Ramos (cell line): ENCODE data around the gene SHISA2.
"Not testable (repeated sequence)": the region's sequence is repeated elsewhere in the genome, so short reads cannot be mapped to it uniquely, and the experiment has no call there.

Experiments
- in situ Hi-C: fragments of 300-500 bp; cut with MboI; formaldehyde crosslinking; loops from one replicate; pipeline ENCODE4 v1.14.3; 2022; ENCODE audit warnings: low sequenced_read_pairs; ENCODE audit not compliant: unreplicated experiment

SHISA2 gene

DNA sequence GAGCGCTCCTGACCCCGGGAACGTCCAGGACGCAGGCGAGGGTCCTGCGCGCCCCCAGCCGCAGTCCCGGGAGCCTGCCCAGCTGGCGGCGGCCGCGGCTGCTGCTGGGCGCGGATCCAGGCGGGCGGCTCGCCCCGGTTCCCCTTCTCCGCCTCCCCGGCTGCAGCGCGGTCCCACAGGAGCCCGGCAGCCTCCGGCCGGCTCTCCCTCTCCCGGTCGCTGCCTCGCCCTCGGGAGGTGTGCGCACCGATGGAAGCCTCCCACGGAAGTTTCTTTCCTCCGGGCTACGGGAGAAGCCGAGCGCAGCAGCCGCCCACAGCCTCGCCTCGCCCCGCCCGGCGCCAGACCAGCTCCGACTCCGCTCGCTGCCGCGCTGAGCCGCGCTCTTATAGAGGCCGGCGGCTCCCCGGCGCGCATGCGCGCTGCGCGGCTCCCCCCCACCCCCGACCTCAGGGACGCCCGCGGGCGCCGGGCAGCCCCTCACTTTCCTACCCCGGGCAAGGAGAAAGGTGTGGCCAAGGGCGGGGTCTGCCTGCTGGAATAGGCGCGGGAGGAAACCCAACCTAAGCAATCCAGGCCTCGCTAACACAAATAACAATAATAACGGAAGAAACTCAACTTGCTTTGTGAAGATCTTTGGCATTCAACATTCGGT is at the start of gene SHISA2:
TSS of gene SHISA2 (minus strand) at position 360 of the 655 bp plus-strand sequence. CDS start 1,041 bp downstream, outside the sequence.
- in situ Hi-C loops, result loop anchor here (25.0 kb wide), 1 partner anchor 489 kb away; no protein-coding TSS in a partner anchor

DNA sequence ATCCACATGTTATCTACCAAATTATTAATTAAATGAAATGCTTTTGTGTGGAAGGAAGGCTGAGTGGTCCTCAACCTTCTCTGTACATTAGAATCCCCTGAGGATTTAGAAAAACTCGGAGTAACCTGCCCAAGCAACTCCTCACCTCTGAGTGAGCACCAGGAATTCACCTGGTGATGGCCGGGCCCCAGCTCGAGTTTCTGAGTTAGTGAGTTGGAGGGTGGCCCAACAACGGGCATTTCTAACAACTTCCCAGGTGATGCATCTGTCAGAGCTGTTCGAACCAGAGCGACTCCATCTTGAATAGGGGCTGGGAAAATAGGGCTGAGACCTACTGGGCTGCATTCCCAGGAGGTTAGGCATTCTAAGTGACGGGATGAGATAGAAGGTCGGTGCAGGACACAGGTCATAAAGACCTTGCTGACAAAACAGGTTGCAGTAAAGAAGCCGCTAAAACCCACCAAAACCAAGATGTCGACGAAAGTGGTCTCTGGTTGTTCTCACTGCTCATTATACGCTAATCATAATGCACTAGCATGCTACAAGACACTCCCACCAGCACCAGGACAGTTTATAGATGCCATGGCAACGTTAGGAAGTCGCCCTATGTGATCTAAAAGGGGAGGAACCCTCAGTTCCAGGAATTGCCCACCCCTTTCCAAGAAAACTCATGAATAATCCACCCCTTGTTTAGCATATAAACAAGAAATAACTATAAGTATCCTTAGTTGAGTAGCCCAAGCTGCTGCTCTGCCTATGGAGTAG is 44.2 kb upstream of the SHISA2 start:
- in situ Hi-C loops, result no loop called here

GRCh38 chr13:26095338-26095737 is 43.5 kb upstream of the SHISA2 start:
- in situ Hi-C loops, result no loop called here

DNA sequence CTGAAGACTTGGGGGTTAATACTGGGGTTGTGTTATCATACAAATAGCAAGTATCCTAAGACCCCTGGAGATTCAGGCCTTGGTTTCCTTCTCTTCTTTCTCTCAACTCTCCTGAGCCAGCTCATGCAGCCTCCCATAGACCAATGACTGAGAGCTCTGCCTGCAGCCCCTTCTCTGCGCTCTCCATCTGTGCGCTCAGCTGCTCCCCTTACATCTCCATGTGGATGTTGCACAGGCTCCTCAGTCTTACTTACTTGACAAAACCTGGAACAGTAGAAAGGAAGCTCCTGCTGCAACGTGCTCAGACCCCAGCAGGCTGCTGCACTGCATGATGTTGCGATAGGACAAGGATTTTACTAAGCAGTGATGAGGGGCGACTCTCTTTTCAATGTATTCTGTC is 25.0 kb upstream of the SHISA2 start:
- in situ Hi-C loops, result not testable (repeated sequence)

GRCh38 chr13:26075498-26075897 is 23.7 kb upstream of the SHISA2 start:
- in situ Hi-C loops, result no loop called here

- in situ Hi-C loops, result loop anchor here (25.0 kb wide), 1 partner anchor 512 kb away; no protein-coding TSS in a partner anchor
Measured at GRCh38 chr13:26074706-26075105, 22.9 kb upstream of the SHISA2 start.

- in situ Hi-C loops, result loop anchor here (25.0 kb wide), 1 partner anchor 510 kb away; no protein-coding TSS in a partner anchor
Measured at GRCh38 chr13:26072335-26072734, 20.5 kb upstream of the SHISA2 start.

DNA sequence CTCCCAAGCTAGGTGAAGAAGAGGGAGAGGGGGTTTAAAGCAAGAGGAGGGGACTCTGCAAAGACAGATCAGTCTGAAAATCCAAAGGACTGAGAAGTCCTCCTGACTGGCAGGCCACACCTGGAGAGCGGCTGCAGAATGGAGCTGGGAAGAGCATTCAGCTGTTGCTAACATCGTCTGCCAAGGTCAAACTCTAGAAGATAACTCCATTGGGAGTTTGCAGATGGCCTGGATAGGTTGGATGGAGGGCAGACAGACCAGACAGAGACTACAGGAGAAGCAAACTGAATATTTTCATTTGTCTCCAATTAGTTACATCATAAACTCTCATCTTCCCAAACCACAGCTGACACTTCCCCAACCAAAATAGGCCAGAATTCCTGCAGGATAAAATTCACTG is 19.9 kb upstream of the SHISA2 start:
- in situ Hi-C loops, result loop anchor here (25.0 kb wide), 1 partner anchor 509 kb away; no protein-coding TSS in a partner anchor

DNA sequence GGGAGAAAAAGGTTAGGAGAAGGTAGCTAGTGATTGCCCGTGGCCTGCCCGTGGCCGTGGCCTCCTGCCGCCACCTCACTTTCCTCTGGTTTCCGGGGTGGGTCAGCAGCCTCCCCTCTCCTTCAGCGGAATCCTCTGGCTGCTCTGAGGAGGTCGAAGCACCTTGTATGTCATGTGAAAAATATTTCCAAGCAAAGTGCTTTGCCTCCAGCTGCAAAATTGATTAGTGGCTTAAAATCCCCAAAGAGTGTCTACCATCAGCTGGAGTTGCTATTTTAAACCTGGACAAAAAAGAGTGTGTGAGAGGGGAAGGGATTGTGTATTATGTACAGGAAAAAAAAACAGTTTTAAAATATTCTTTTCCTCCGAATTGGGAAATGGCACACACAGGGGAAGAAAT is 17.8 kb upstream of the SHISA2 start:
- in situ Hi-C loops, result loop anchor here (25.0 kb wide), 1 partner anchor 507 kb away; no protein-coding TSS in a partner anchor

DNA sequence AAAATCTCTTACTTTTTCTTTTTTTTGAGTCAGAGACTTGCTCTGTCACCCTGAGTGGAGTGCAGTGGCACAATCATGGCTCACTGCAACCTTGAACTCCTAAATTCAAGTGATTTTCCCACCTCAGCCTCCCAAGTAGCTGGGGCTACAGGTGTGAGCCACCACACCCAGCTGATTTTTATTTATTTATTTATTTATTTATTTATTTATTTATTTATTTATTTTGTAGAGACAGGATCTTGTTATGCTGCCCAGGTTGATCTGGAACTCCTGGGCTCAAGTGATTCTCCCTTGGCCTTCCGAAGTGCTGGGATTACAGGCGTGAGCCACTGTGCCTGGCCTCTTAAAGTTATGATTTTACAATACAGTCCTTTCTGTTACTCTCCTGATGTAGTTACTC is 16.6 kb upstream of the SHISA2 start:
- in situ Hi-C loops, result loop anchor here (25.0 kb wide), 1 partner anchor 506 kb away; no protein-coding TSS in a partner anchor

GRCh38 chr13:26067601-26068000 is 15.8 kb upstream of the SHISA2 start:
- in situ Hi-C loops, result loop anchor here (25.0 kb wide), 1 partner anchor 505 kb away; no protein-coding TSS in a partner anchor

DNA sequence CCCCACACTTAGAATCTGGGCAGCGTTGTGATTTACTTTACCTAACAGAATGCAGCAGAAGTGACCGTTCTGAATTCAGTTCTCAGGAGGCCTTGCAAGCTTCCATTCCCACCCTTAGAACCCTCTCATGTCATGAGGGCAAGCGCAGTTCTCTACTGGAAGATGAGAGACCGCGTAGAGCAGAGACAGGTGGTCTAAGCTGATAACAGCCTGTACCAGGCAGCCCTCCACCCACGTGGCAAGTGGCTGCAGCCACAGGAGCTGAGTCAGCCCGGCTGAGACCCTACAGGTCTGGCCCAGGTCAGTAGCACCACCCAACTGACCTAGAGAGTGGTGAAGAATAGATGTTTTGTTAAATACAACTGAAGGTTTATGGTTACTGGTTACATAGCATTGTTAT is 14.7 kb upstream of the SHISA2 start:
- in situ Hi-C loops, result loop anchor here (25.0 kb wide), 1 partner anchor 504 kb away; no protein-coding TSS in a partner anchor

- in situ Hi-C loops, result loop anchor here (25.0 kb wide), 1 partner anchor 501 kb away; no protein-coding TSS in a partner anchor
Measured at GRCh38 chr13:26062853-26063444, 11.1 kb upstream of the SHISA2 start.

DNA sequence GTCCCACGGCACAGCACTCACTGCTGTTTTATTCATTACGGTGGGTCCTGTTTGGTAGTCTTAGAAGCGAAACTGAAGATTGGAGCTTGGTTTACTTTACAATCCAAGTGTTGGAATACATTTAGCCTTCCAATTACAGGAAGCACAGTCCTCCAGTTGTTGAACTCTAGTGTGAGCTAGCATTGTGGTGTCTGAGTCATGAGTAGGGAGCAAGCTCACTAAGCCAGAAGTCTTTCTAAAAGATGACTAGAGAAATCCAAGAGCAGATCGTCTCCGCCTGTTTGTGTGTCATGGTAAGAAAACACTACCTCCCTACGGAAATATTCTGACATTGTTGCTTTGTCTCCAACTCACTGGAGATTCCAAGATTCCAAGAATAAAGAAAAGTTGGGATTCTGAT is 10.1 kb upstream of the SHISA2 start:
- in situ Hi-C loops, result loop anchor here (25.0 kb wide), 1 partner anchor 500 kb away; no protein-coding TSS in a partner anchor

DNA sequence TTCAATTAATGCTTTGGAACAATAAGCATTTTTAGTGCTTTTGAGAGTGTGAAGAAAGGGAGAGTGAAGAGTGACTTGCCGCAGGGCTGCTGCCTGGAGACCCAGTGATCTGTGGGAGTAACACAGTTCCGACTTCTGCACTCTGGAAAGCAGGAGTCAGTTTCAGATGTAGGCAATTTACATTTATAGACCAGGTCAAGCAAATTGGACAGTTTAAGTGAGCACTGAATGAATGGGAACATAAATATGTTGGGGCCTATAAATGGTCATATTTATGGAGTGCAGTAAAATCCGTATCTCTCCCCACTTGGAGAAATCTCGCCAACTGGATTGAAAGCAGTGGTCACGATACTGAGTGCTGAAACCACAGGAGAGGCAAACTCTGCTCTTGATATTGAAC is 9.4 kb upstream of the SHISA2 start:
- in situ Hi-C loops, result loop anchor here (25.0 kb wide), 1 partner anchor 499 kb away; no protein-coding TSS in a partner anchor

- in situ Hi-C loops, result loop anchor here (25.0 kb wide), 1 partner anchor 498 kb away; no protein-coding TSS in a partner anchor
Measured at GRCh38 chr13:26060357-26060756, 8.5 kb upstream of the SHISA2 start.

DNA sequence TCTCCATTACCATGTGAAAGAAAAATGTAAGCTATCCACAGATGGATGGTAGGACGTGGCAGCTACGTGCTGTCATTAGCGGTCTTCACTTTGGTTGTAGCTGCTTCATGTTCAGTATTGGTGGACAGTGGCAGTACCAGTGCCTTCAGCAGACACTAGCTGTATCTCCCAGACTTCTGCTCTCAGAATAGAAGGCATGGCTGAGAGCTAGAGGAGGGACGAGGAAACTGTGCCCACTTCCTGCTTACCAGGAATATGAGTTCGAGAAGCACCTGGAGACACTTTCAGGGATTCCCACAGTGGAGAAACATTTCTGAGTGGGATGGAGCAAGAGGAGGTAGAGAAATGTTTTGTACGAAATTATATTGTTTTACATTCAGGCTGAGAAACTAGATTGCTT is 6.9 kb upstream of the SHISA2 start:
- in situ Hi-C loops, result loop anchor here (25.0 kb wide), 1 partner anchor 496 kb away; no protein-coding TSS in a partner anchor

DNA sequence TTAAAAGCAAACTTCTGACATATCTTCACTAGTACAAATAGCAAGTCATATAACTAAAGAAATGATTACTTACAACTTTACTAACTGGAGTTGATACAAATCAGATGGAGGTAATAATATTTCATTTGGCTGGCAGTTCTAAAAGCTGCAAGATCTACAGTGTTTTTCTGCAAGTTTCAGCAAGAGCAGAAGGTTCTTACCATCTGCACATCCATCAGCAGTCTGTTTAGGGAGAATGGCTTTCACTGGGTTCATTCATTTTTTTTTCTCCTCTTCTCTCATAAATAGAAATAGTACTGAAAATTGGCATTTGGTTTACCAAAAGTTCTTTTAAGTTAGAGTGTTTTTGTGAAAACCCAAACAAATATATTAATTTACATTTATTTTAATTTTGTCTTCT is 3.1 kb upstream of the SHISA2 start:
- in situ Hi-C loops, result loop anchor here (25.0 kb wide), 1 partner anchor 493 kb away; no protein-coding TSS in a partner anchor

GRCh38 chr13:26053418-26053980 is 1.7 kb upstream of the SHISA2 start:
- in situ Hi-C loops, result loop anchor here (25.0 kb wide), 1 partner anchor 491 kb away; no protein-coding TSS in a partner anchor

DNA sequence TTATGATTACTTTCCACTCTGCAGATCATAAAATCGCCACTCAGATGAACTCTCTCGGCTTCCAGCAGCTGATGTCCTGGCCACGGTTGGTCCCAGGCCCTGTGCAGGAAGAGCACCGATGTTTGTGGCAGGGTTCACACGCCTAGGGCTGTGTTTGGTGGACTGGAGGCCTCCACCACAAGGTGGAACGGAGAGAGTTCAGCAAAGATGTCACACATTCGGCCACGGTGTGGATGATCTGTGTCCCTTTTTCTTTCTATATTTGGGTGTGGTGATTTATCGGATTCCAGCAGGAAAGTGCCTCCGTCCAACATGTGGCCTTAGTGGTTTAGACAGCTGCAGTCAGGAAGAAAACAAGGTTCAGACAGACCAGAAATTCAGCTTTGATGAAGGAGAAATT is 521 bp upstream of the SHISA2 start:
- in situ Hi-C loops, result loop anchor here (25.0 kb wide), 1 partner anchor 490 kb away; no protein-coding TSS in a partner anchor
